HepG2 (cell line): ENCODE data around the gene CUEDC2. TPM values are rescaled to one million over a fixed set of nuclear protein-coding genes. Genes with fewer than 3 reads are reported as not detected.

ENCODE experiments used
- KLF6 ChIP-seq: IDR thresholded peaks from 2 replicates; pipeline ENCODE4 v1.8.0; 2016; ENCODE audit warnings: missing biosample characterization, missing genetic modification reagents
- MLLT10 ChIP-seq: sonication (generic); formaldehyde crosslinking; IDR thresholded peaks from 2 replicates; pipeline ENCODE4 v1.4.0; 2020; ENCODE audit warnings: missing genetic modification reagents
- MTA3 ChIP-seq: sonication (generic); formaldehyde crosslinking; IDR thresholded peaks from 2 replicates; pipeline ENCODE4 v1.4.0; 2020; ENCODE audit warnings: missing genetic modification reagents
- NR0B2 ChIP-seq: sonication (generic); formaldehyde crosslinking; IDR thresholded peaks from 2 replicates; pipeline ENCODE4 v1.4.0; 2020; ENCODE audit warnings: mild to moderate bottlenecking, missing genetic modification reagents
- NR2C2 ChIP-seq: sonication (generic); formaldehyde crosslinking; IDR thresholded peaks from 2 replicates; pipeline ENCODE4 v1.4.0; 2020; ENCODE audit warnings: missing genetic modification reagents, mild to moderate bottlenecking, moderate library complexity, borderline replicate concordance
- PPARG ChIP-seq: conservative IDR thresholded peaks from 2 replicates; pipeline ENCODE4 v1.6.1; 2016; ENCODE audit warnings: missing biosample characterization, missing genetic modification reagents
- SNAPC4 ChIP-seq: sonication (generic); formaldehyde crosslinking; IDR thresholded peaks from 2 replicates; pipeline ENCODE4 v1.4.0; 2020; ENCODE audit warnings: mild to moderate bottlenecking, missing genetic modification reagents
- ZNF337 ChIP-seq: sonication (generic); formaldehyde crosslinking; IDR thresholded peaks from 2 replicates; pipeline ENCODE4 v1.5.1; 2020; ENCODE audit warnings: missing genetic modification reagents, low read depth, mild to moderate bottlenecking, borderline replicate concordance
- polyA plus RNA-seq, 8 experiments: library from polyadenylated mRNA; depleted of rRNA in 3 of 8; stranded (reverse) in 7 of 8; unstranded in 1 of 8; fragments of >200 nt; fragmentation: Illumina TruSeq in 4 of 8; extraction: Trizol in 4 of 8; gene quantifications; 2 replicates each; pipeline versions ENCODE4 v1.2.1 to v1.2.3, GENCODE V29; 2011 to 2016; ENCODE audit warnings: low read depth in 4 of 8, missing spikeins in 1 of 8, mixed read lengths in 1 of 8; ENCODE audit not compliant: insufficient read depth in 1 of 8
- total RNA-seq, 5 experiments: library from RNA; depleted of rRNA; stranded (reverse); fragments of >200 nt; fragmentation: Illumina TruSeq; extraction: Trizol; gene quantifications; 2 replicates each; pipeline ENCODE4 v1.2.3, GENCODE V29; 2016; ENCODE audit warnings: low read depth in 1 of 5
- TF ChIP-seq, protein P1 (sequence below): sonication (generic); formaldehyde crosslinking; IDR thresholded peaks from 2 replicates; pipeline ENCODE4 v1.5.0; 2020; ENCODE audit warnings: mild to moderate bottlenecking, missing genetic modification reagents, borderline replicate concordance
- TF ChIP-seq, protein P2 (sequence below): IDR thresholded peaks from 2 replicates; pipeline ENCODE4 v1.6.1; 2016; ENCODE audit warnings: mild to moderate bottlenecking
- TF ChIP-seq, protein P3 (sequence below): sonication (generic); formaldehyde crosslinking; conservative IDR thresholded peaks from 2 replicates; pipeline ENCODE4 v1.8.0; 2022; ENCODE audit warnings: mild to moderate bottlenecking, moderate library complexity, missing genetic modification reagents
- TF ChIP-seq, protein P4 (sequence below): sonication (generic); formaldehyde crosslinking; IDR thresholded peaks from 2 replicates; pipeline ENCODE4 v1.4.0; 2020; ENCODE audit warnings: low read depth, missing genetic modification reagents

The CUEDC2 gene
- total and polyA plus RNA-seq, 2 of the 13 experiments (the other 11 are each of a cell fraction or from before 2014, with no cell fraction given), result 13.1 to 18.4 TPM

- TF ChIP-seq, protein P1, sequence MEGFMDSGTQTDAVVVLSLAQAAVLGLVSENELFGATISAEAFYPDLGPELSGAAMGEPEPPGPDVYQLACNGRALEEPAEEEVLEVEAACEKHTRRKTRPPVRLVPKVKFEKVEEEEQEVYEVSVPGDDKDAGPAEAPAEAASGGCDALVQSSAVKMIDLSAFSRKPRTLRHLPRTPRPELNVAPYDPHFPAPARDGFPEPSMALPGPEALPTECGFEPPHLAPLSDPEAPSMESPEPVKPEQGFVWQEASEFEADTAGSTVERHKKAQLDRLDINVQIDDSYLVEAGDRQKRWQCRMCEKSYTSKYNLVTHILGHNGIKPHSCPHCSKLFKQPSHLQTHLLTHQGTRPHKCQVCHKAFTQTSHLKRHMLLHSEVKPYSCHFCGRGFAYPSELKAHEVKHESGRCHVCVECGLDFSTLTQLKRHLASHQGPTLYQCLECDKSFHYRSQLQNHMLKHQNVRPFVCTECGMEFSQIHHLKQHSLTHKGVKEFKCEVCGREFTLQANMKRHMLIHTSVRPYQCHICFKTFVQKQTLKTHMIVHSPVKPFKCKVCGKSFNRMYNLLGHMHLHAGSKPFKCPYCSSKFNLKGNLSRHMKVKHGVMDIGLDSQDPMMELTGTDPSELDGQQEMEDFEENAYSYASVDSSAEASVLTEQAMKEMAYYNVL (CRISPR knock-in tag), result peak; percentile 63; the same call in 1 of the 2 replicates
- TF ChIP-seq, protein P2, sequence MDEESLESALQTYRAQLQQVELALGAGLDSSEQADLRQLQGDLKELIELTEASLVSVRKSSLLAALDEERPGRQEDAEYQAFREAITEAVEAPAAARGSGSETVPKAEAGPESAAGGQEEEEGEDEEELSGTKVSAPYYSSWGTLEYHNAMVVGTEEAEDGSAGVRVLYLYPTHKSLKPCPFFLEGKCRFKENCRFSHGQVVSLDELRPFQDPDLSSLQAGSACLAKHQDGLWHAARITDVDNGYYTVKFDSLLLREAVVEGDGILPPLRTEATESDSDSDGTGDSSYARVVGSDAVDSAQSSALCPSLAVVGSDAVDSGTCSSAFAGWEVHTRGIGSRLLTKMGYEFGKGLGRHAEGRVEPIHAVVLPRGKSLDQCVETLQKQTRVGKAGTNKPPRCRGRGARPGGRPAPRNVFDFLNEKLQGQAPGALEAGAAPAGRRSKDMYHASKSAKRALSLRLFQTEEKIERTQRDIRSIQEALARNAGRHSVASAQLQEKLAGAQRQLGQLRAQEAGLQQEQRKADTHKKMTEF (CRISPR knock-in tag), result peak; percentile 84
- no peak for TF ChIP-seq NR0B2 (CRISPR knock-in tag)
- TF ChIP-seq KLF6 (CRISPR knock-in tag), result no peak
- TF ChIP-seq ZNF337 (CRISPR knock-in tag), result peak; percentile 55; the same call in 1 of the 2 replicates
- TF ChIP-seq NR2C2 (CRISPR knock-in tag), result peak; percentile 86
- TF ChIP-seq SNAPC4 (CRISPR knock-in tag), result peak; percentile 83; the same call in 1 of the 2 replicates
- TF ChIP-seq MLLT10 (CRISPR knock-in tag), result no peak
- TF ChIP-seq, protein P3, sequence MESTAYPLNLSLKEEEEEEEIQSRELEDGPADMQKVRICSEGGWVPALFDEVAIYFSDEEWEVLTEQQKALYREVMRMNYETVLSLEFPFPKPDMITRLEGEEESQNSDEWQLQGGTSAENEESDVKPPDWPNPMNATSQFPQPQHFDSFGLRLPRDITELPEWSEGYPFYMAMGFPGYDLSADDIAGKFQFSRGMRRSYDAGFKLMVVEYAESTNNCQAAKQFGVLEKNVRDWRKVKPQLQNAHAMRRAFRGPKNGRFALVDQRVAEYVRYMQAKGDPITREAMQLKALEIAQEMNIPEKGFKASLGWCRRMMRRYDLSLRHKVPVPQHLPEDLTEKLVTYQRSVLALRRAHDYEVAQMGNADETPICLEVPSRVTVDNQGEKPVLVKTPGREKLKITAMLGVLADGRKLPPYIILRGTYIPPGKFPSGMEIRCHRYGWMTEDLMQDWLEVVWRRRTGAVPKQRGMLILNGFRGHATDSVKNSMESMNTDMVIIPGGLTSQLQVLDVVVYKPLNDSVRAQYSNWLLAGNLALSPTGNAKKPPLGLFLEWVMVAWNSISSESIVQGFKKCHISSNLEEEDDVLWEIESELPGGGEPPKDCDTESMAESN, result 0 out of 2 replicates have a peak, but pooled peaks have one; percentile 38
- TF ChIP-seq, protein P4, sequence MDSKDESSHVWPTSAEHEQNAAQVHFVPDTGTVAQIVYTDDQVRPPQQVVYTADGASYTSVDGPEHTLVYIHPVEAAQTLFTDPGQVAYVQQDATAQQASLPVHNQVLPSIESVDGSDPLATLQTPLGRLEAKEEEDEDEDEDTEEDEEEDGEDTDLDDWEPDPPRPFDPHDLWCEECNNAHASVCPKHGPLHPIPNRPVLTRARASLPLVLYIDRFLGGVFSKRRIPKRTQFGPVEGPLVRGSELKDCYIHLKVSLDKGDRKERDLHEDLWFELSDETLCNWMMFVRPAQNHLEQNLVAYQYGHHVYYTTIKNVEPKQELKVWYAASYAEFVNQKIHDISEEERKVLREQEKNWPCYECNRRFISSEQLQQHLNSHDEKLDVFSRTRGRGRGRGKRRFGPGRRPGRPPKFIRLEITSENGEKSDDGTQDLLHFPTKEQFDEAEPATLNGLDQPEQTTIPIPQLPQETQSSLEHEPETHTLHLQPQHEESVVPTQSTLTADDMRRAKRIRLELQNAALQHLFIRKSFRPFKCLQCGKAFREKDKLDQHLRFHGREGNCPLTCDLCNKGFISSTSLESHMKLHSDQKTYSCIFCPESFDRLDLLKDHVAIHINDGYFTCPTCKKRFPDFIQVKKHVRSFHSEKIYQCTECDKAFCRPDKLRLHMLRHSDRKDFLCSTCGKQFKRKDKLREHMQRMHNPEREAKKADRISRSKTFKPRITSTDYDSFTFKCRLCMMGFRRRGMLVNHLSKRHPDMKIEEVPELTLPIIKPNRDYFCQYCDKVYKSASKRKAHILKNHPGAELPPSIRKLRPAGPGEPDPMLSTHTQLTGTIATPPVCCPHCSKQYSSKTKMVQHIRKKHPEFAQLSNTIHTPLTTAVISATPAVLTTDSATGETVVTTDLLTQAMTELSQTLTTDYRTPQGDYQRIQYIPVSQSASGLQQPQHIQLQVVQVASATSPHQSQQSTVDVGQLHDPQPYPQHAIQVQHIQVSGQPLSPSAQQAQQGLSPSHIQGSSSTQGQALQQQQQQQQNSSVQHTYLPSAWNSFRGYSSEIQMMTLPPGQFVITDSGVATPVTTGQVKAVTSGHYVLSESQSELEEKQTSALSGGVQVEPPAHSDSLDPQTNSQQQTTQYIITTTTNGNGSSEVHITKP (CRISPR knock-in tag), result 0 out of 2 replicates have a peak, but pooled peaks have one; percentile 47
- TF ChIP-seq MTA3 (CRISPR knock-in tag), result no peak
- peak; percentile 39; the same call in 1 of the 2 replicates for TF ChIP-seq PPARG (CRISPR knock-in tag)
Observed at GRCh38 chr10:102432162-102432950, at the start of gene CUEDC2 (continued).
